ENCODE measurements around the gene LHFPL4.

Gene LHFPL4

GRCh38 chr3:9450126-9450525 is 103.5 kb downstream of the LHFPL4 start:
- TF ChIP-seq CTCF (IDR thresholded peaks at IDR 0.05; ENCODE audit: low read depth, low read length): no peak
- DNase-seq (ENCODE audit: extremely low read depth, low read depth): no peak

DNA sequence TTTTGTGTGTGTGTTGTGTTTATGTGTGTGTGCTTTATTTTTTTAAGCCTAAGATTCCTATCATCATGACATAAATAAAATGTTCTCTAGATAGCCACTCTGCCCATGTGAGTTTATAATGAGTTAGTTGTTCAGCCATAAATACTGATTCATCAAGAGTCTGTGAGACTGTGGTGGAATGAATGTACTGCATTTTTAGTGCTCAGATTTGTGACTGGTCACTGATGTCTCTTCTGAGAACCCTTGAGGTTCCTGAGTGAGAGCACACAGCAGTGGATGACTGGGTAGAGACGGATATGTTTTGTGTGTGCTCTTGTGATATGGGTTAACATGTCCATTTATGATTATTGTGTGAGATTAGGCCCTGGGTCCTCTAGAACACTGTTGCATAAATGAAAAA is 105.0 kb downstream of the LHFPL4 start:
- no peak for DNase-seq (ENCODE audit: extremely low read depth, low read depth)
- TF ChIP-seq CTCF (IDR thresholded peaks at IDR 0.05; ENCODE audit: low read depth, low read length): no peak

Data from AG09319 (cell line).